HepG2 (cell line): ENCODE data around the gene FKBP1A. TPM values are rescaled to one million over a fixed set of nuclear protein-coding genes. Genes with fewer than 3 reads are reported as not detected.

Source experiments
- AKAP8 ChIP-seq: sonication (generic); formaldehyde crosslinking; IDR thresholded peaks from 2 replicates; pipeline ENCODE4 v1.5.1; 2020; ENCODE audit warnings: mild to moderate bottlenecking, missing genetic modification reagents
- CBFB ChIP-seq: sonication (generic); formaldehyde crosslinking; IDR thresholded peaks from 2 replicates; pipeline ENCODE4 v1.4.0; 2020; ENCODE audit warnings: missing genetic modification reagents
- E2F5 ChIP-seq: sonication (generic); formaldehyde crosslinking; conservative IDR thresholded peaks from 2 replicates; pipeline ENCODE4 v1.4.0; 2020; ENCODE audit warnings: missing genetic modification reagents
- FOXM1 ChIP-seq: sonication (generic); formaldehyde crosslinking; IDR thresholded peaks from 2 replicates; pipeline ENCODE4 v1.5.0; 2020; ENCODE audit warnings: missing genetic modification reagents
- KLF6 ChIP-seq: IDR thresholded peaks from 2 replicates; pipeline ENCODE4 v1.8.0; 2016; ENCODE audit warnings: missing biosample characterization, missing genetic modification reagents
- NAIF1 ChIP-seq: sonication (generic); formaldehyde crosslinking; IDR thresholded peaks from 2 replicates; pipeline ENCODE4 v1.5.0; 2020; ENCODE audit warnings: mild to moderate bottlenecking, missing genetic modification reagents, borderline replicate concordance
- NR1H2 ChIP-seq: sonication (generic); formaldehyde crosslinking; IDR thresholded peaks from 2 replicates; pipeline ENCODE4 v1.8.1; 2022; ENCODE audit warnings: low read depth, missing genetic modification reagents, borderline replicate concordance
- NR3C1 ChIP-seq: sonication (generic); formaldehyde crosslinking; IDR thresholded peaks from 2 replicates; pipeline ENCODE4 v1.4.0; 2020; ENCODE audit warnings: missing genetic modification reagents
- PLSCR1 ChIP-seq: sonication (generic); formaldehyde crosslinking; IDR thresholded peaks from 2 replicates; pipeline ENCODE4 v1.5.0; 2020; ENCODE audit warnings: missing genetic modification reagents, mild to moderate bottlenecking, borderline replicate concordance
- SCMH1 ChIP-seq: sonication (generic); formaldehyde crosslinking; IDR thresholded peaks from 2 replicates; pipeline ENCODE4 v1.9.0; 2021; ENCODE audit warnings: missing genetic modification reagents, mild to moderate bottlenecking, borderline replicate concordance
- SMARCC2 ChIP-seq: fragments of 450-650 bp; IDR thresholded peaks from 2 replicates; pipeline ENCODE4 v1.6.1; 2017; ENCODE audit warnings: antibody characterized with exemption, mild to moderate bottlenecking
- TCF12 ChIP-seq, 2 experiments: fragments of 450-650 bp in 1 of 2; sonication (generic) in 1 of 2; formaldehyde crosslinking in 1 of 2; IDR thresholded peaks; 2 replicates each; pipeline versions ENCODE4 v1.6.1 to v1.8.0; 2017 to 2022; ENCODE audit warnings: antibody characterized with exemption in 1 of 2, mild to moderate bottlenecking in 1 of 2, missing genetic modification reagents in 1 of 2, moderate library complexity in 1 of 2
- TFAP4 ChIP-seq: sonication (generic); IDR thresholded peaks from 2 replicates; pipeline ENCODE4 v1.6.1; 2016; ENCODE audit warnings: low read depth, borderline replicate concordance
- ZBTB14 ChIP-seq: sonication (generic); formaldehyde crosslinking; IDR thresholded peaks from 2 replicates; pipeline ENCODE4 v1.4.0; 2020; ENCODE audit warnings: missing genetic modification reagents
- ZNF121 ChIP-seq: sonication (generic); formaldehyde crosslinking; IDR thresholded peaks from 2 replicates; pipeline ENCODE4 v1.5.0; 2020; ENCODE audit warnings: mild to moderate bottlenecking, missing genetic modification reagents
- ZNF432 ChIP-seq: sonication (generic); formaldehyde crosslinking; IDR thresholded peaks from 2 replicates; pipeline ENCODE4 v1.5.0; 2020; ENCODE audit warnings: missing genetic modification reagents, mild to moderate bottlenecking, borderline replicate concordance
- ZNF496 ChIP-seq: sonication (generic); formaldehyde crosslinking; IDR thresholded peaks from 2 replicates; pipeline ENCODE4 v1.8.1; 2023; ENCODE audit warnings: mild to moderate bottlenecking, moderate library complexity, missing genetic modification reagents; ENCODE audit not compliant: insufficient replicate concordance
- ZNF512B ChIP-seq: sonication (generic); formaldehyde crosslinking; IDR thresholded peaks from 2 replicates; pipeline ENCODE4 v1.5.1; 2020; ENCODE audit warnings: missing genetic modification reagents, mild to moderate bottlenecking, borderline replicate concordance
- ZNF550 ChIP-seq: sonication (generic); formaldehyde crosslinking; IDR thresholded peaks from 2 replicates; pipeline ENCODE4 v1.4.0; 2020; ENCODE audit warnings: mild to moderate bottlenecking, missing genetic modification reagents, borderline replicate concordance
- ZNF580 ChIP-seq: IDR thresholded peaks from 2 replicates; pipeline ENCODE4 v1.6.1; 2016; ENCODE audit warnings: low read depth, borderline replicate concordance
- ZNF672 ChIP-seq: sonication (generic); formaldehyde crosslinking; IDR thresholded peaks from 2 replicates; pipeline ENCODE4 v1.8.1; 2022; ENCODE audit warnings: missing genetic modification reagents
- ZNF879 ChIP-seq: sonication (generic); formaldehyde crosslinking; IDR thresholded peaks from 2 replicates; pipeline ENCODE4 v1.8.1; 2023; ENCODE audit warnings: missing genetic modification reagents
- ZSCAN31 ChIP-seq: sonication (generic); formaldehyde crosslinking; IDR thresholded peaks from 2 replicates; pipeline ENCODE4 v1.5.0; 2020; ENCODE audit warnings: low read depth, mild to moderate bottlenecking, missing genetic modification reagents
- polyA plus RNA-seq, 8 experiments: library from polyadenylated mRNA; depleted of rRNA in 3 of 8; stranded (reverse) in 7 of 8; unstranded in 1 of 8; fragments of >200 nt; fragmentation: Illumina TruSeq in 4 of 8; extraction: Trizol in 4 of 8; gene quantifications; 2 replicates each; pipeline versions ENCODE4 v1.2.1 to v1.2.3, GENCODE V29; 2011 to 2016; ENCODE audit warnings: low read depth in 4 of 8, missing spikeins in 1 of 8, mixed read lengths in 1 of 8; ENCODE audit not compliant: insufficient read depth in 1 of 8
- total RNA-seq, 5 experiments: library from RNA; depleted of rRNA; stranded (reverse); fragments of >200 nt; fragmentation: Illumina TruSeq; extraction: Trizol; gene quantifications; 2 replicates each; pipeline ENCODE4 v1.2.3, GENCODE V29; 2016; ENCODE audit warnings: low read depth in 1 of 5

Gene FKBP1A
- total and polyA plus RNA-seq, 2 of the 13 experiments (the other 11 are each of a cell fraction or from before 2014, with no cell fraction given): 119 to 468 TPM

- no peak for TF ChIP-seq ZNF512B (CRISPR knock-in tag)
- no peak for TF ChIP-seq ZNF672 (CRISPR knock-in tag)
- no peak for TF ChIP-seq ZNF432
- TF ChIP-seq SMARCC2: peak; percentile 83; the same call in 1 of the 2 replicates
- no peak for TF ChIP-seq TFAP4
- no peak for TF ChIP-seq ZNF550 (CRISPR knock-in tag)
- TF ChIP-seq ZNF580 (CRISPR knock-in tag): peak; percentile 68; the same call in 1 of the 2 replicates
- no peak for TF ChIP-seq ZNF879 (CRISPR knock-in tag)
- TF ChIP-seq E2F5 (CRISPR knock-in tag): no peak
- TF ChIP-seq SCMH1 (CRISPR knock-in tag): no peak
- no peak for TF ChIP-seq CBFB
- TF ChIP-seq NR1H2 (CRISPR knock-in tag): no peak
- no peak for TF ChIP-seq ZNF496 (CRISPR knock-in tag)
- TF ChIP-seq KLF6: 0 out of 2 replicates have a peak, but pooled peaks have one; percentile 64
- no peak for TF ChIP-seq NAIF1 (CRISPR knock-in tag)
- TF ChIP-seq AKAP8 (CRISPR knock-in tag): no peak
- TF ChIP-seq ZBTB14 (CRISPR knock-in tag): no peak
- no peak for TF ChIP-seq PLSCR1 (CRISPR knock-in tag)
- no peak for TF ChIP-seq NR3C1 (CRISPR knock-in tag)
- no peak for TF ChIP-seq ZSCAN31 (CRISPR knock-in tag)
- no peak for TF ChIP-seq TCF12 (IDR thresholded peaks at IDR 0.05)
- TF ChIP-seq TCF12 (CRISPR knock-in tag; IDR thresholded peaks at IDR 0.05): no peak
- TF ChIP-seq FOXM1 (CRISPR knock-in tag): no peak
- TF ChIP-seq ZNF121: no peak
Measured at GRCh38 chr20:1415667-1416468, 23.0 kb upstream of the FKBP1A start (continued).
